SJCRH30 (cell line): ENCODE data around the gene RFC5. TPM values are rescaled to one million over a fixed set of nuclear protein-coding genes. Genes with fewer than 3 reads are reported as not detected.
"Not testable (repeated sequence)": the region's sequence is repeated elsewhere in the genome, so short reads cannot be mapped to it uniquely, and the experiment has no call there.

ENCODE experiments used
- DNase-seq, 2 experiments: peaks; one replicate each; pipeline ENCODE4 v3.0.0-alpha.2; 2015 to 2020
- H3K27ac ChIP-seq: fragments of 250-450 bp; sonication (Bioruptor Pico); 2 replicates; pipeline ENCODE4 v1.5.1; 2020; ENCODE audit warnings: mild to moderate bottlenecking, moderate library complexity
- H3K27me3 ChIP-seq: fragments of 250-450 bp; sonication (Bioruptor Pico); 2 replicates; pipeline ENCODE4 v1.5.1; 2020; ENCODE audit warnings: mild to moderate bottlenecking, moderate library complexity
- H3K36me3 ChIP-seq: fragments of 250-450 bp; sonication (Bioruptor Pico); 2 replicates; pipeline ENCODE4 v1.5.1; 2020; ENCODE audit warnings: mild to moderate bottlenecking, moderate library complexity
- H3K4me1 ChIP-seq: fragments of 250-450 bp; sonication (Bioruptor Pico); 2 replicates; pipeline ENCODE4 v1.5.1; 2020; ENCODE audit warnings: mild to moderate bottlenecking, moderate library complexity
- H3K4me3 ChIP-seq: fragments of 250-450 bp; sonication (Bioruptor Pico); 2 replicates; pipeline ENCODE4 v1.5.1; 2020; ENCODE audit warnings: mild to moderate bottlenecking, moderate library complexity
- H3K9me3 ChIP-seq: fragments of 250-450 bp; sonication (Bioruptor Pico); replicated peaks from 2 replicates; pipeline ENCODE4 v1.5.1; 2020; ENCODE audit warnings: mild to moderate bottlenecking, moderate library complexity
- total RNA-seq: library from RNA; depleted of rRNA; stranded (reverse); fragments of >200 nt; shearing (Covaris generic); gene quantifications from 2 replicates; pipeline ENCODE4 v1.2.3, GENCODE V29; 2014; rRNA removed

Gene RFC5
- total RNA-seq, 1 experiment from 2014 or later: 70.8 TPM

DNA sequence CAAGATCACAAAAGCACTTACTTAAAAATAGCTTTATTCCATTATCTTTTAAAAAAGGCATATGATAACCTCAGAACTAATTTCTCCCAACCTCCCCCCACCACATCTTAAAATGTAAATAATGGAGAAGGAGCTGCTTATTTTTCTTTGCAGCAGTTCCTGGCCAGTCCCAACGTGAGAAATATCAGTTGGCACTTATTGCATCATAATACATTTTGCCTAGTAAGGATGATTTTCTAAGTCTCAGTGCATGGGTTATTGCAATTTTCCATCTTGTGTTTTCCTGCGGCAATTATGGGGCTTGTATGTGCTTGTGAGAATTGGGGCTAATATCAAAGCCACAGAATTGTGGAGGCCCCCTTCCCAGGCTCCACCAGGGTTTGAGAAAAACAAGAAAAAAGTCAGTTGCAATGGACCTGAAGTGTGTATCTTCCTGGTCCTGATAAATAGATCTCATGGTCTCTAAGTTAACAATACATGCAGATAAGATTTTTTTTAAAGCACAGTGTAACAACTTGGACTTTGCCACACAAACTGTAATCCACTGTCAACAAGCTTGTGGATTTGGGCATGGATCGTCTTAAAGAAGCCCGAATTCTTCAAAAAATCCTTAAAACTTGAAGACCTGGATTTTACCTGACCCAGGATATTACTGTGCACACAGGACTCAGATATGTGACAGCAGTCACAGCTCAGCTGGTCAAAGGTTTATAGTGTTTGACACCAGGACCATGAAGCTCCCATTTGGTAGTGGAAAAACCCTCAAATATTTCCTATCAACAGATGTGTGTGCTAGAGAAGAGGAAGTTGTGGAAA is 47.3 kb downstream of the RFC5 start:
- no peak overlapping the region for H3K27ac ChIP-seq
- H3K9me3 ChIP-seq: no peaks in the 10 kb centered on the region
- no peaks in the 10 kb centered on the region for H3K27me3 ChIP-seq
- DNase-seq: no peak
- H3K36me3 ChIP-seq: no peaks in the 10 kb centered on the region
- H3K4me1 ChIP-seq: peaks cover 2% of the 10 kb centered on the region; the same call in 1 of the 2 replicates
- H3K4me3 ChIP-seq: no peak overlapping the region

DNA sequence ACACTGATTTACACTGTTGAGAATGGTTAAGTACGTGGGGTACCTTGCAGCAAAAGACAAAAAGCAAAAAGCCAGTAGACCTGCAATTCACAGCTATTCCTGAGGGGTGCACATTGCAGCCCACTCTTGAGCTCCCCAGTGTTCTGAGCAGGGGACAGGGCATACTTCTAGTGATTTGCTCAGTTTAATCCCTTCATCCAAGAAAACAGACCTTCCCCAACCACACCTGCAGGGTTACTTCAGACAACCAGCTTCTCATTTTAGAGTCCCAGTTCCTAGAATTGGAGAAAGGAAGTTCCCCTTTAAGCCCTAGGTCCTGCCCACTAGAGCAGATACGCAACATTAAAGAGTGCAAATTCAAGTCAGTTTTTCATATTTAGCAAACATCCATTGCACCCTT is 48.1 kb downstream of the RFC5 start:
- H3K4me1 ChIP-seq: peaks cover 2% of the 10 kb centered on the region; the same call in 1 of the 2 replicates
- H3K4me3 ChIP-seq: no peak overlapping the region
- no peaks in the 10 kb centered on the region for H3K9me3 ChIP-seq
- H3K27ac ChIP-seq: no peak overlapping the region
- DNase-seq: peak in 1 of 2 experiments; percentile 25
- H3K27me3 ChIP-seq: no peaks in the 10 kb centered on the region
- H3K36me3 ChIP-seq: no peaks in the 10 kb centered on the region

DNA sequence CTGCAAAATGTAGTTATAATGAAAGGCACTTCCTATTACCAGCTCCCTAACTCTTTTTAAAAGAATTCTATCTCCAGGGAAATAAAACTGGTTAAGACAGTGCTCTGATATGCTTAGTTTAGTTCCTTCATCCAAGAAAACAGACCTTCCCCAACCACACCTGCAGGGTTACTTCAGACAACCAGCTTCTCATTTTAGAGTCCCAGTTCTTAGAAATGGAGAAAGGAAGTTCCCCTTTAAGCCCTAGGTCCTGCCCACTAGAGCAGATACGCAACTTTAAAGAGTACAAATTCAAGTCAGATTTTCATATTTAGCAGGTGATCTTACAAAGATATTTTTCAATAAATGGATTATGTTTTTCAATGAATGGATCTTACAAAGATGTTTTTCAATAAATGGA is 48.9 kb downstream of the RFC5 start:
- no peak for DNase-seq
- no peaks in the 10 kb centered on the region for H3K4me1 ChIP-seq
- H3K36me3 ChIP-seq: no peaks in the 10 kb centered on the region
- H3K27ac ChIP-seq: no peak overlapping the region
- no peaks in the 10 kb centered on the region for H3K27me3 ChIP-seq
- H3K9me3 ChIP-seq: no peaks in the 10 kb centered on the region
- H3K4me3 ChIP-seq: no peak overlapping the region

DNA sequence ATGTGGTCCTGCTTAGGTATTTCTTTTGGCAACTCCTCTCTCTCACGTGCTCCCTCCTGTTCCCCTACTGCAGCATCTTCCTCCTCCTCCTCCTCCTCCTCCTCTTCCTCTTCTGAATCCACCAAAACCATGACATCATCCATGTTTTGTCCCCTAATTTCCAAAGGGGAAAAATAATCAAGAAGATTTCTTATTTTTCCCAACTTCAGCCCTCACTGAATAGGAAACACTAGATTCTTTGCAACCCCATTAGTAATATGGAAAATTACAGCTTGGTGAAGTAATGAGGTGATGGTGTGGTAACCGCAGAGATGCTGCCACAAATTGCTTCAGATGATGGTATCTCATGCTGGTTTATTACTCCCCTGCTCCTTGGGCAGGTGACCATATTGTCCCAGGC is 51.9 kb downstream of the RFC5 start:
- no peaks in the 10 kb centered on the region for H3K9me3 ChIP-seq
- H3K4me1 ChIP-seq: no peaks in the 10 kb centered on the region
- H3K27ac ChIP-seq: no peak overlapping the region
- H3K27me3 ChIP-seq: no peaks in the 10 kb centered on the region
- no peak for DNase-seq
- H3K36me3 ChIP-seq: no peaks in the 10 kb centered on the region
- no peak overlapping the region for H3K4me3 ChIP-seq

DNA sequence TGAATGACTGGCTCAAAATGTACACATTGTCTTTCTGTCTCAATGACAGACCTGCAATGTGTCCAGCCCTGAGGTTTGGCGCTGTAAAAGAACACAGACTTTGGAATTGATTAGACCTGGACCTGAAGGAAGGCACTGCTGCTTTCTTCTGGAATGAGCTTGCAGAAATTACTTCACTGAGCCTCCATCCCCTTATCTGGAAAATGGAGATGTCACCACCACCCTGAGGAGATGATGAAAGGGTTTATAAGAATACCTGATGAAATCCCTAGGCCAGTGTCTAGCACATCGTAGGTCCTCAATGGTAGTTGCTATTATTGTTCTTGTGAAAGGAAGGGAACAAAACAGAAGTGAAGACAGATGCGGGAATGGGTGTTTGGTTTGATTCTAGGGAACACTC is 54.1 kb downstream of the RFC5 start:
- Histone ChIP-seq H3K4me1 (no peaks in the 10 kb centered on the region), H3K27ac (no peak overlapping the region), H3K27me3 (no peaks in the 10 kb centered on the region), H3K4me3 (no peak overlapping the region), H3K9me3 (no peaks in the 10 kb centered on the region), H3K36me3 (no peaks in the 10 kb centered on the region)
- DNase-seq: no peak

DNA sequence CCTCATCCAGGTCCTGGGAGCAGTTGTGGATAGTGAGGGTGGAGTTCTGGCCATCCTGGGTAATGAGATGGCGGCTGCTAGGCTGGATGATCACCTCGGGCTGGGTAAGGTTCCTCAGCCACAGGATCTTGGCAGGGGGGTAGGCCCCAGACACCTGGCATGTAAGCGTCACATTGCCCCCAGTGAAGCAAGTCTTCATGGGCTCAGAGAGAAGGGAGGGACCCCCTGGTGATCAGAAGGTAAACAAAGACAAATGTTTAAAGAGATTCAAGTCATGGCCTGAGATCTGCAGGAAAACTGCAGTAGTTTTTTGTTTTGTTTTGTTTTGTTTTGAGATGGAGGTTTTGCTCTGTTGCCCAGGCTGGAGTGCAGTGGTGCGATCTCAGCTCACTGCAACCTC is 57.3 kb downstream of the RFC5 start:
- DNase-seq: no peak
- Histone ChIP-seq H3K4me1 (no peaks in the 10 kb centered on the region), H3K27ac (no peak overlapping the region), H3K27me3 (no peaks in the 10 kb centered on the region), H3K36me3 (no peaks in the 10 kb centered on the region), H3K4me3 (no peak overlapping the region), H3K9me3 (no peaks in the 10 kb centered on the region)

DNA sequence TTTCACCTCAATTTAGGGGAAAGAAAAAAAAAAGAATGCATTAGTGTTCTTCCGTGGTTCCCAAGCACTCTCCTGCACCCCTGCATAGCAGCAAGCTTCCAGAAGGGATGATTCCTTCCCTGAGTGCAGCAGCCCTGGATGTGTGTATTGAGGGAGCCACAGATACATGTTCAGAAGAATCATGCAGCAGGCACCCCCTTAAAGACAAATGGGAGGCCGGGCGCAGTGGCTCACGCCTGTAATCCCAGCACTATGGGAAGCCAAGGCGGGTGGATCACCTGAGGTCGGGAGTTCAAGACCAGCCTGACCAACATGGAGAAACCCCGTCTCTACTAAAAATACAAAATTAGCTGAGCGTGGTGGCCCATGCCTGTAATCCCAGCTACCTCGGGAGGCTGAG is 65.0 kb downstream of the RFC5 start:
- H3K4me3 ChIP-seq, H3K27me3 ChIP-seq, H3K9me3 ChIP-seq, H3K4me1 ChIP-seq, H3K27ac ChIP-seq, DNase-seq, H3K36me3 ChIP-seq: not testable (repeated sequence)

Other genes starting within 250 kb of the RFC5 start
- 0.05 and 0.06 TPM in 2 replicates for gene KSR2, start 47.7 kb upstream of the RFC5 start, total RNA-seq
- 102 and 104 TPM in 2 replicates for gene WSB2, start 44.5 kb downstream of the RFC5 start, total RNA-seq
- 18.0 and 24.3 TPM in 2 replicates for gene VSIG10, start 87.3 kb downstream of the RFC5 start, total RNA-seq
- 172 and 184 TPM in 2 replicates for gene PEBP1, start 119.4 kb downstream of the RFC5 start, total RNA-seq